Endothelial cell of umbilical vein (primary cell): ENCODE results near the gene AUTS2.

Source experiments
- CTCF ChIP-seq, 2 donors: IDR thresholded peaks; 1 replicate in 1 of 2; 2 replicates in 1 of 2; pipeline ENCODE4 v1.5.1; 2011; ENCODE audit warnings: low read length in 2 of 2, mild to moderate bottlenecking in 2 of 2, moderate library complexity in 2 of 2, control low read depth in 1 of 2, inconsistent platforms in 1 of 2, low read depth in 1 of 2; ENCODE audit not compliant: insufficient read depth in 1 of 2; ENCODE audit errors: extremely low read depth in 1 of 2
- EZH2 ChIP-seq: IDR thresholded peaks from 2 replicates; pipeline ENCODE4 v1.6.1; 2012; ENCODE audit warnings: borderline replicate concordance, low read depth, mild to moderate bottlenecking, moderate library complexity, low read length, inconsistent platforms; ENCODE audit not compliant: severe bottlenecking
- FOS ChIP-seq: IDR thresholded peaks from 2 replicates; pipeline ENCODE4 v1.6.1; 2011; ENCODE audit warnings: mild to moderate bottlenecking, low read length, moderate library complexity, borderline replicate concordance; ENCODE audit not compliant: insufficient read depth
- GATA2 ChIP-seq: IDR thresholded peaks from 2 replicates; pipeline ENCODE4 v1.7.0; 2011; ENCODE audit warnings: low read depth, mild to moderate bottlenecking, moderate library complexity, mixed read lengths, low read length; ENCODE audit not compliant: insufficient read length, insufficient read depth
- JUN ChIP-seq: IDR thresholded peaks from 2 replicates; pipeline ENCODE4 v1.6.1; 2011; ENCODE audit warnings: borderline replicate concordance, low read depth; ENCODE audit not compliant: insufficient read length, insufficient read depth
- MAX ChIP-seq: IDR thresholded peaks from 2 replicates; pipeline ENCODE4 v1.6.1; 2011; ENCODE audit not compliant: insufficient read depth, insufficient read length
- MYC ChIP-seq: IDR thresholded peaks from one replicate; pipeline ENCODE4 v1.6.1; 2011; ENCODE audit warnings: mild to moderate bottlenecking, low read depth, low read length
- POLR2A ChIP-seq: IDR thresholded peaks from 2 replicates; pipeline ENCODE4 v1.6.1; 2012; ENCODE audit warnings: low read depth, mild to moderate bottlenecking, control low read depth, low read length
- POLR2AphosphoS5 ChIP-seq: IDR thresholded peaks from 2 replicates; pipeline ENCODE4 v1.6.1; 2012; ENCODE audit warnings: low read depth, mild to moderate bottlenecking, control low read depth, low read length, moderate library complexity; ENCODE audit not compliant: insufficient read depth

DNA sequence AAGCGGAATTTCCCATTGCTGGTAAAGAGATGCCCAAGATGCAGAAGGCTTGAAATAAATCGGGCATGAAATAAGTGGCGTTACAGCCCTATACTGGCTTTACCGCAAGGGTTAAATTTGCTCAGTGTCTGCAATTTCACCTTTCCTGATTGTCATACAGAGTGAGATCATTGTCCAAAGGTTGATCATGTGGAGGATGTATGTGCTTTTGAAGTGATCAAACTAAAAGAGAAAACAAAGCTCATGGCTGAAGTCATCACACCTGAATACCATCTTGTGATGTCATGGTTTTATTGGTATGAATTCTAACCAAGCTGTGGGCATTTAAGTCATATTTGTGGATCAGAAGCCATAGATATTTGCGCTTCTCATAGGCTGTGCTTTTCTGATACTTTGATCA lies 635.5 kb downstream of the AUTS2 start:
- TF ChIP-seq CTCF (IDR thresholded peaks at IDR 0.05; ENCODE audit: extremely low read depth in 1 of 2, insufficient read depth in 1 of 2, low read depth in 1 of 2, low read length in 2 of 2) (no peak), EZH2 (no peak), POLR2A (no peak), JUN (no peak), MYC (no peak), POLR2AphosphoS5 (no peak), GATA2 (no peak), MAX (no peak), FOS (no peak)
